CD4-positive, alpha-beta T cell (primary cell): ENCODE results near the gene TGM5. TPM values are rescaled to one million over a fixed set of nuclear protein-coding genes. Genes with fewer than 3 reads are reported as not detected.

Experiments used
- ATAC-seq: fragments of 200-7000 bp; cut with Tn5 transposase; one replicate; pipeline ENCODE4 v1.10.0; 2022; ENCODE audit warnings: mild to moderate bottlenecking; ENCODE audit not compliant: poor library complexity
- CTCF ChIA-PET: fragments of 350-600 bp; sonication (Branson Sonifier 250); formaldehyde crosslinking; loops from one replicate; lab custom pipeline; 2021; ENCODE audit warnings: antibody characterized with exemption, inconsistent platforms; lab: Charles Lee
- POLR2A ChIA-PET: fragments of 350-600 bp; sonication (Branson Sonifier 250); formaldehyde crosslinking; loops from one replicate; lab custom pipeline; 2021; ENCODE audit warnings: antibody characterized with exemption, inconsistent platforms; lab: Charles Lee
- DNase-seq, 14 experiments: peaks; one replicate each; pipeline ENCODE4 v3.0.0-alpha.2; 2013 to 2020; ENCODE audit warnings: mixed read lengths in 2 of 14
- H3K27ac ChIP-seq, 2 donors: one replicate each; pipeline versions ENCODE4 v1.5.1 to v1.7.0; 2013; ENCODE audit warnings: low read length in 2 of 2, low read depth in 1 of 2, mild to moderate bottlenecking in 1 of 2
- H3K27me3 ChIP-seq, 2 experiments: 1 replicate in 1 of 2; 2 replicates in 1 of 2; pipeline versions ENCODE4 v1.6.1 to v1.7.0; 2013; ENCODE audit warnings: low read length in 2 of 2, control low read depth in 1 of 2, mild to moderate bottlenecking in 1 of 2, moderate library complexity in 1 of 2; ENCODE audit not compliant: insufficient read depth in 2 of 2, control insufficient read depth in 1 of 2
- H3K36me3 ChIP-seq: one replicate; pipeline ENCODE4 v1.6.1; 2013; ENCODE audit warnings: low read length, control low read depth; ENCODE audit not compliant: insufficient read depth
- H3K4me1 ChIP-seq: one replicate; pipeline ENCODE4 v1.6.1; 2013; ENCODE audit warnings: low read length, control low read depth; ENCODE audit not compliant: insufficient read depth
- H3K4me3 ChIP-seq: one replicate; pipeline ENCODE4 v1.5.1; 2013; ENCODE audit warnings: mild to moderate bottlenecking, low read length, moderate library complexity
- H3K9me3 ChIP-seq, 2 experiments: 1 replicate in 1 of 2; 2 replicates in 1 of 2; pipeline versions ENCODE4 v1.6.1 to v1.7.0; 2013; ENCODE audit warnings: low read length in 2 of 2, mild to moderate bottlenecking in 2 of 2, control low read depth in 1 of 2, moderate library complexity in 1 of 2; ENCODE audit not compliant: control insufficient read depth in 1 of 2, insufficient read depth in 1 of 2
- H3K27ac Mint-ChIP-seq: one replicate; pipeline ENCODE4 v1.8.0; 2020; ENCODE audit warnings: mixed read lengths
- H3K27me3 Mint-ChIP-seq: one replicate; pipeline ENCODE4 v1.8.0; 2021; ENCODE audit warnings: mixed read lengths
- H3K36me3 Mint-ChIP-seq: one replicate; pipeline ENCODE4 v1.8.0; 2021; ENCODE audit warnings: low read depth, mixed read lengths
- H3K4me1 Mint-ChIP-seq: one replicate; pipeline ENCODE4 v1.8.0; 2021; ENCODE audit warnings: low read depth, mixed read lengths
- H3K4me3 Mint-ChIP-seq: one replicate; pipeline ENCODE4 v1.8.0; 2020; ENCODE audit warnings: mild to moderate bottlenecking, mixed read lengths
- H3K9me3 Mint-ChIP-seq: one replicate; pipeline ENCODE4 v1.8.0; 2020; ENCODE audit warnings: mixed read lengths
- intact Hi-C, 2 experiments: fragments of 100-400 bp; cut with DNase I in 1 of 2; cut with micrococcal nuclease in 1 of 2; formaldehyde crosslinking; loops; one replicate each; pipeline versions ENCODE4 v1.15.1 to v1.9.0; 2023 to 2025; cut with DNase I, micrococcal nuclease
- total RNA-seq, 174 experiments: library from RNA in 2 of 174; stranded (reverse) in 2 of 174; gene quantifications; one replicate each; pipeline ENCODE4 v1.2.3 and lab custom pipeline; 2021 to 2026
- TF ChIP-seq, protein P1 (sequence below): fragments of 200-600 bp; IDR thresholded peaks from one replicate; pipeline ENCODE4 v1.8.0; 2022; ENCODE audit warnings: antibody characterized with exemption, mild to moderate bottlenecking

TGM5 gene
- total RNA-seq, 2 experiments from 2014 or later = not detected

DNA sequence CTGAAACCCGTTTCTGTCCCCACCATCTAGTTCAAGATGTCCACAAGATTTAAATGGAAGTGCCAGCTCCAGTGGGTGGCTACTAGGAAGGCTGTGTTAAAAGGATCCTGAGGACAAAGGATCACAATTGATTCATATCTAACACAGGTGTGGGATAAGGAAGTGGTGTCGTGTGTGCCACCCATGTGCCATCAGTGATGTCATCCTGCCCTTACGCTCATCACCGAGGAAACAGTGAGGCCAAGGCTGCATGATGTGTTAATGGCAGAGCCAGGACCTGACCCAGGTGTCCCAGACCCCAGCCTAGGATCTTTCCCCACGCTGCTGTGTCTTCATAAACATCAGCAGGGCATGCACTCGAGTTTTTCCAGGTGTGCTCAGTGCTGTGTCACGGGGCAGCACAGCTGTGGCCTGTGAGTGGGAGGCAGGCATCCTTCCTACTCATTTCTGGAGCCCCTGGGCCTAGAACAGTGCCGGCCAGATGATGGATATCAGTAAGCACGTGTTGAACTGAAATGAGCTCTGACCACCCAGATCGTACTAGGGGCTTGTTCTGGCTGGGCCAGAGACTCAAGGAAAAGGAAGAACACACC is 10.6 kb upstream of the TGM5 start:
- H3K4me3 ChIP-seq = no peak overlapping the region
- peaks cover 4% of the 10 kb centered on the region for H3K27me3 Mint-ChIP-seq
- ChIA-PET POLR2A (no interaction called here), CTCF (no interaction called here)
- no peak overlapping the region for H3K27ac ChIP-seq
- DNase-seq (no peak), ATAC-seq (no peak)
- no peaks in the 10 kb centered on the region for H3K4me1 ChIP-seq
- no peaks in the 10 kb centered on the region for H3K4me1 Mint-ChIP-seq
- peaks cover 0 to 4% of the 10 kb centered on the region in 2 experiments for H3K27me3 ChIP-seq
- peaks cover 0 to 4% of the 10 kb centered on the region in 2 experiments for H3K9me3 ChIP-seq
- H3K36me3 Mint-ChIP-seq = no peaks in the 10 kb centered on the region
- intact Hi-C loops = no loop called here
- no peak overlapping the region for H3K27ac Mint-ChIP-seq
- H3K9me3 Mint-ChIP-seq = no peaks in the 10 kb centered on the region
- H3K4me3 Mint-ChIP-seq = no peak overlapping the region
- H3K36me3 ChIP-seq = no peaks in the 10 kb centered on the region
- TF ChIP-seq, protein P1, sequence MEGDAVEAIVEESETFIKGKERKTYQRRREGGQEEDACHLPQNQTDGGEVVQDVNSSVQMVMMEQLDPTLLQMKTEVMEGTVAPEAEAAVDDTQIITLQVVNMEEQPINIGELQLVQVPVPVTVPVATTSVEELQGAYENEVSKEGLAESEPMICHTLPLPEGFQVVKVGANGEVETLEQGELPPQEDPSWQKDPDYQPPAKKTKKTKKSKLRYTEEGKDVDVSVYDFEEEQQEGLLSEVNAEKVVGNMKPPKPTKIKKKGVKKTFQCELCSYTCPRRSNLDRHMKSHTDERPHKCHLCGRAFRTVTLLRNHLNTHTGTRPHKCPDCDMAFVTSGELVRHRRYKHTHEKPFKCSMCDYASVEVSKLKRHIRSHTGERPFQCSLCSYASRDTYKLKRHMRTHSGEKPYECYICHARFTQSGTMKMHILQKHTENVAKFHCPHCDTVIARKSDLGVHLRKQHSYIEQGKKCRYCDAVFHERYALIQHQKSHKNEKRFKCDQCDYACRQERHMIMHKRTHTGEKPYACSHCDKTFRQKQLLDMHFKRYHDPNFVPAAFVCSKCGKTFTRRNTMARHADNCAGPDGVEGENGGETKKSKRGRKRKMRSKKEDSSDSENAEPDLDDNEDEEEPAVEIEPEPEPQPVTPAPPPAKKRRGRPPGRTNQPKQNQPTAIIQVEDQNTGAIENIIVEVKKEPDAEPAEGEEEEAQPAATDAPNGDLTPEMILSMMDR = no peak

DNA sequence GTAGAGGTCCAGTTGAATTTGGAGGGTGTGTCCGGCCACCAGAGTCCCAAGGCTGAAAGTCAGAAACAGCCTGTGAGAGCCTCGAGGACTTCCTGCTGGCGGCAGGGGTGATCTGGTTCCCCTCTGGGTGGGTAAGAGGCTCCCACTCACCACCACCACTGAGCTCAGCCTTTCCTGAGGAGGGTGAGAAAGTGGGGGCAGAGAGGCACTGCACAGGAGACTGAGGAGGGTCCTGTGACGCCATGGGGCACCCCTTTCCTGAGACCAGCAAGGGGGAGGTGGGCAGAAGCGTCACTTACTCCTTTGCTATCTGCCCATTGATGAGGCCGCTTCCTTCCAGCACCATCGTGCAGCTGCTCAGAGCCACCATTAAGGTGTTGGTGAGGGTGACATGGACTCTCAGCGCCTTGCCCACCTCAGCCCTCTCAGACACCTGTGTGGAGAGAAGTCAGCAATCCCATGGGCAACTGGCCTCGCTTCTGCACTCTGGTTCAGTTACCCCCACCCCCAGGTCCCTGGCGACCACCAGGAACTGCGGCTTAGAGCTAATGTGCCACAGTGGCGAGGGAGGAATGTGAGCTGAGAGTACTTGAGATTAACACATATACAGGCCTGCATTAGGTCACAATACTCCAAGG is 10.0 kb upstream of the TGM5 start:
- ATAC-seq (no peak), DNase-seq (no peak)
- TF ChIP-seq, protein P1 = no peak
- Histone ChIP-seq H3K4me1 (no peaks in the 10 kb centered on the region), H3K27ac (no peak overlapping the region), H3K36me3 (no peaks in the 10 kb centered on the region), H3K4me3 (no peak overlapping the region), H3K27me3 (peaks cover 0 to 4% of the 10 kb centered on the region in 2 experiments), H3K9me3 (peaks cover 0 to 4% of the 10 kb centered on the region in 2 experiments)
- Mint-ChIP-seq H3K9me3 (no peaks in the 10 kb centered on the region), H3K27ac (no peak overlapping the region), H3K4me3 (no peak overlapping the region), H3K27me3 (peaks cover 8% of the 10 kb centered on the region), H3K4me1 (no peaks in the 10 kb centered on the region), H3K36me3 (no peaks in the 10 kb centered on the region)
- intact Hi-C loops = no loop called here
- ChIA-PET POLR2A (no interaction called here), CTCF (no interaction called here)

DNA sequence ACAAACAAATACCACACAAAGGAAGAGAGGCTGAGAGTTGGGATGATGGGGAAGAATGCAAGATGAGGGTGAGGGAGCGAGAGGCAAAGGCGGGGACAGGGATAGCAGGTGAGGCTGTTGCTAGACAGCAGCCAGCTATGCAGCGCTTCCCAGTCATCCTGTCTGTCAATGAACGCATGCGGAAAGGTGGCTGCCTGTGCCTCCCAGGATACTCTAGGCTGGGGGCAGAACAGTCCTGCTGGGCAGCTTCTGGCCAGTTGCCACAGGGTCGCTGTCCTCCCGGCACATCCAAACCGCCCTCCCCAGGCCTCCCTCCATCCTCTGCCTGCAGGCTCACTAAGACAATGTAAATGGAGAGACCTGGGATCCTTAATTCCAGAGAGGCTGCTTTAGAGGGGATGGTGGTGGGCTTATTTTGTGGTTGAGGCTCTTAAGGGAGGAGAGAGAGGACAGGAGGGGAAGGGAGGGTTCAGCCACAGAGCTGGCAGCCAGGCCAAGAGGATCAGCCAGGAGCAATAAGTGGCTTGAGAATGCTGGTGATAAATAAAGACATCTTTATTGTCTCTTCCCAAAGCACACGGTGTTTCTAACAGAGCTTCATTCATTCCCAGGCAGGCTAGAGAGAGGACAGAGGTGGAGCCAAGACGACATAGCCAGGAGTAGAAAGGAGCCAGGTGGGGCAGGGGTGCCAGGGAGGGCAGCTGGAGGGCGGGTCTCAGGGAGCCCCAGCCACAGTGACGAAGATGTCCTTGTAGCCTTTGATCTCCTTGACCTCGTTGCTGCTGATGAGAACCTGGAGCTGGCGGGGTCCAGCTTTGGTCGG is 9.2 kb upstream of the TGM5 start:
- H3K4me1 Mint-ChIP-seq = no peaks in the 10 kb centered on the region

More for the DNA sequence above, 9.2 kb upstream of the TGM5 start:
- Mint-ChIP-seq H3K9me3 (no peaks in the 10 kb centered on the region), H3K36me3 (no peaks in the 10 kb centered on the region), H3K27me3 (peaks cover 8% of the 10 kb centered on the region), H3K4me3 (no peak overlapping the region), H3K27ac (no peak overlapping the region)
- Histone ChIP-seq H3K9me3 (peaks cover 0 to 4% of the 10 kb centered on the region in 2 experiments), H3K27ac (no peak overlapping the region), H3K4me1 (peaks cover 1% of the 10 kb centered on the region), H3K27me3 (peaks cover 0 to 4% of the 10 kb centered on the region in 2 experiments), H3K4me3 (no peak overlapping the region), H3K36me3 (no peaks in the 10 kb centered on the region)
- CTCF ChIA-PET = no interaction called here
- DNase-seq (no peak), ATAC-seq (no peak)
- TF ChIP-seq, protein P1 = no peak
- intact Hi-C loops = no loop called here
- POLR2A ChIA-PET = no interaction called here
